ENCODE data around the gene ASCC1. TPM values are rescaled to one million over a fixed set of nuclear protein-coding genes. Genes with fewer than 3 reads are reported as not detected.
A peak's percentile ranks its signal among the peaks of the same experiment; 100 is the strongest.

Gene ASCC1
- total and polyA plus RNA-seq, 2 of the 13 experiments (the other 11 are each of a cell fraction or from before 2014, with no cell fraction given) = 21.6 to 30.1 TPM

DNA sequence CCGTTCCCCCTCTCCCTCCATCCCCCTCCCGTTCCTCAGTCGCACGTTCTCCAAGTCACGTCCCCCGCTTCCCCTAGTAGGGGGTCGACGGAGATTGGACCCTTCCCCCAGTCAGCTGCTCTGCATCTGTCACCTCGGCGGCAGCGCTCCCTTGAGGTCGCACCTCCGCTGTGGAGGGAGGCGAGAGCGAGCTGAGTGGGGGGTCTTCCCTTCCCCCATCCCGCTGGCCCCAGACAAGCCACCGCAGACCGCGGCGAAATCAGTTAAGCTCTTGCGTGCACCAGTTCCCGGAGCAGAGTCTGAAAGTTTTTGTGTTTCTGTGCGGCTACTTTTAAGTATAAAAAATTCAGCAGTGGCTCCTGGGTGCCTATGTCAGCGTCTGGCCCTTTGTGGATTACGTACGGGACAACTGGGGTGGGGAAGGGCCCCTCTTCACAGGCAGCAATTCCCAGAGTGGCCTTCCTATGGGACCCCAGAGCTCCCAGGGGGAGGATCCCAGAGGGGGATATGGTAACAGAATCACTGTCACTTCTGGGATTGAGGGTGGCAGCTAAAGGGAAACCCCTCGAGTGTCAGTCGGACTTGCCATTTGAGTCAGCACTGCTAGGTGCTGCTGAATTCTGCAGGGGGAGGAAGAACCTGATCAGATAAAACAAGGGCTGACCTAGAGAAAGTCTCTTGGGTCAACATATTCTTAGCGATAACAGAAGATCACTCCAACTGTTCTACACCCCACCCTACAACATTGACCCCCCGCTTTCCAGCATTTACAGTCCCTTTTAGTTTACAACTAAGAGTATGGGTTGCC is 45.1 kb upstream of the ASCC1 start (continued):
- peak; percentile 47; the same call in 1 of the 2 replicates for TF ChIP-seq ZBTB2 (CRISPR knock-in tag; IDR thresholded peaks at IDR 0.05; ENCODE audit: low read depth)
- TF ChIP-seq KAT8 (CRISPR knock-in tag; IDR thresholded peaks at IDR 0.05) = peak; percentile 7; the same call in 1 of the 2 replicates
- TF ChIP-seq MATR3 (CRISPR knock-in tag; IDR thresholded peaks at IDR 0.05) = no peak
- TF ChIP-seq KLF9 (CRISPR knock-in tag; IDR thresholded peaks at IDR 0.05; ENCODE audit: low read depth) = no peak
- TF ChIP-seq THAP11 (CRISPR knock-in tag; IDR thresholded peaks at IDR 0.05) = no peak
- TF ChIP-seq, protein P1, sequence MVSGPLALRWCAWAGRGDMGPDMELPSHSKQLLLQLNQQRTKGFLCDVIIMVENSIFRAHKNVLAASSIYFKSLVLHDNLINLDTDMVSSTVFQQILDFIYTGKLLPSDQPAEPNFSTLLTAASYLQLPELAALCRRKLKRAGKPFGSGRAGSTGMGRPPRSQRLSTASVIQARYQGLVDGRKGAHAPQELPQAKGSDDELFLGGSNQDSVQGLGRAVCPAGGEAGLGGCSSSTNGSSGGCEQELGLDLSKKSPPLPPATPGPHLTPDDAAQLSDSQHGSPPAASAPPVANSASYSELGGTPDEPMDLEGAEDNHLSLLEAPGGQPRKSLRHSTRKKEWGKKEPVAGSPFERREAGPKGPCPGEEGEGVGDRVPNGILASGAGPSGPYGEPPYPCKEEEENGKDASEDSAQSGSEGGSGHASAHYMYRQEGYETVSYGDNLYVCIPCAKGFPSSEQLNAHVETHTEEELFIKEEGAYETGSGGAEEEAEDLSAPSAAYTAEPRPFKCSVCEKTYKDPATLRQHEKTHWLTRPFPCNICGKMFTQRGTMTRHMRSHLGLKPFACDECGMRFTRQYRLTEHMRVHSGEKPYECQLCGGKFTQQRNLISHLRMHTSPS (CRISPR knock-in tag; IDR thresholded peaks at IDR 0.05; ENCODE audit: low read depth) = 0 out of 2 replicates have a peak, but pooled peaks have one; percentile 12
- TF ChIP-seq BRCA1 (CRISPR knock-in tag; IDR thresholded peaks at IDR 0.05) = 0 out of 2 replicates have a peak, but pooled peaks have one; percentile 34
- TF ChIP-seq ZNF501 (CRISPR knock-in tag; IDR thresholded peaks at IDR 0.05) = peak; percentile 48
- no peak for TF ChIP-seq ZNF234 (CRISPR knock-in tag; conservative IDR thresholded peaks at IDR 0.05)
- TF ChIP-seq SOX13 (IDR thresholded peaks at IDR 0.05) = no peak
- peak in 1 of 2 experiments; percentile 4; a peak in 1 of 4 replicates for TF ChIP-seq SOX13 (CRISPR knock-in tag; conservative IDR thresholded peaks at IDR 0.05 in 1 of 2, IDR thresholded peaks at IDR 0.05 in 1 of 2)
- TF ChIP-seq MBNL3 (CRISPR knock-in tag; conservative IDR thresholded peaks at IDR 0.05) = no peak
- TF ChIP-seq ADNP (CRISPR knock-in tag; IDR thresholded peaks at IDR 0.05) = no peak
- peak; percentile 86; the same call in 1 of the 2 replicates for TF ChIP-seq NAIF1 (CRISPR knock-in tag; IDR thresholded peaks at IDR 0.05; ENCODE audit: borderline replicate concordance)
- no peak for TF ChIP-seq SOX6 (IDR thresholded peaks at IDR 0.05)
- TF ChIP-seq SOX6 (CRISPR knock-in tag; IDR thresholded peaks at IDR 0.05) = no peak
- TF ChIP-seq, protein P2, sequence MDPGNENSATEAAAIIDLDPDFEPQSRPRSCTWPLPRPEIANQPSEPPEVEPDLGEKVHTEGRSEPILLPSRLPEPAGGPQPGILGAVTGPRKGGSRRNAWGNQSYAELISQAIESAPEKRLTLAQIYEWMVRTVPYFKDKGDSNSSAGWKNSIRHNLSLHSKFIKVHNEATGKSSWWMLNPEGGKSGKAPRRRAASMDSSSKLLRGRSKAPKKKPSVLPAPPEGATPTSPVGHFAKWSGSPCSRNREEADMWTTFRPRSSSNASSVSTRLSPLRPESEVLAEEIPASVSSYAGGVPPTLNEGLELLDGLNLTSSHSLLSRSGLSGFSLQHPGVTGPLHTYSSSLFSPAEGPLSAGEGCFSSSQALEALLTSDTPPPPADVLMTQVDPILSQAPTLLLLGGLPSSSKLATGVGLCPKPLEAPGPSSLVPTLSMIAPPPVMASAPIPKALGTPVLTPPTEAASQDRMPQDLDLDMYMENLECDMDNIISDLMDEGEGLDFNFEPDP (CRISPR knock-in tag; conservative IDR thresholded peaks at IDR 0.05) = 0 out of 2 replicates have a peak, but pooled peaks have one; percentile 86
- TF ChIP-seq ZBTB21 (CRISPR knock-in tag; IDR thresholded peaks at IDR 0.05) = no peak
- TF ChIP-seq, protein P3, sequence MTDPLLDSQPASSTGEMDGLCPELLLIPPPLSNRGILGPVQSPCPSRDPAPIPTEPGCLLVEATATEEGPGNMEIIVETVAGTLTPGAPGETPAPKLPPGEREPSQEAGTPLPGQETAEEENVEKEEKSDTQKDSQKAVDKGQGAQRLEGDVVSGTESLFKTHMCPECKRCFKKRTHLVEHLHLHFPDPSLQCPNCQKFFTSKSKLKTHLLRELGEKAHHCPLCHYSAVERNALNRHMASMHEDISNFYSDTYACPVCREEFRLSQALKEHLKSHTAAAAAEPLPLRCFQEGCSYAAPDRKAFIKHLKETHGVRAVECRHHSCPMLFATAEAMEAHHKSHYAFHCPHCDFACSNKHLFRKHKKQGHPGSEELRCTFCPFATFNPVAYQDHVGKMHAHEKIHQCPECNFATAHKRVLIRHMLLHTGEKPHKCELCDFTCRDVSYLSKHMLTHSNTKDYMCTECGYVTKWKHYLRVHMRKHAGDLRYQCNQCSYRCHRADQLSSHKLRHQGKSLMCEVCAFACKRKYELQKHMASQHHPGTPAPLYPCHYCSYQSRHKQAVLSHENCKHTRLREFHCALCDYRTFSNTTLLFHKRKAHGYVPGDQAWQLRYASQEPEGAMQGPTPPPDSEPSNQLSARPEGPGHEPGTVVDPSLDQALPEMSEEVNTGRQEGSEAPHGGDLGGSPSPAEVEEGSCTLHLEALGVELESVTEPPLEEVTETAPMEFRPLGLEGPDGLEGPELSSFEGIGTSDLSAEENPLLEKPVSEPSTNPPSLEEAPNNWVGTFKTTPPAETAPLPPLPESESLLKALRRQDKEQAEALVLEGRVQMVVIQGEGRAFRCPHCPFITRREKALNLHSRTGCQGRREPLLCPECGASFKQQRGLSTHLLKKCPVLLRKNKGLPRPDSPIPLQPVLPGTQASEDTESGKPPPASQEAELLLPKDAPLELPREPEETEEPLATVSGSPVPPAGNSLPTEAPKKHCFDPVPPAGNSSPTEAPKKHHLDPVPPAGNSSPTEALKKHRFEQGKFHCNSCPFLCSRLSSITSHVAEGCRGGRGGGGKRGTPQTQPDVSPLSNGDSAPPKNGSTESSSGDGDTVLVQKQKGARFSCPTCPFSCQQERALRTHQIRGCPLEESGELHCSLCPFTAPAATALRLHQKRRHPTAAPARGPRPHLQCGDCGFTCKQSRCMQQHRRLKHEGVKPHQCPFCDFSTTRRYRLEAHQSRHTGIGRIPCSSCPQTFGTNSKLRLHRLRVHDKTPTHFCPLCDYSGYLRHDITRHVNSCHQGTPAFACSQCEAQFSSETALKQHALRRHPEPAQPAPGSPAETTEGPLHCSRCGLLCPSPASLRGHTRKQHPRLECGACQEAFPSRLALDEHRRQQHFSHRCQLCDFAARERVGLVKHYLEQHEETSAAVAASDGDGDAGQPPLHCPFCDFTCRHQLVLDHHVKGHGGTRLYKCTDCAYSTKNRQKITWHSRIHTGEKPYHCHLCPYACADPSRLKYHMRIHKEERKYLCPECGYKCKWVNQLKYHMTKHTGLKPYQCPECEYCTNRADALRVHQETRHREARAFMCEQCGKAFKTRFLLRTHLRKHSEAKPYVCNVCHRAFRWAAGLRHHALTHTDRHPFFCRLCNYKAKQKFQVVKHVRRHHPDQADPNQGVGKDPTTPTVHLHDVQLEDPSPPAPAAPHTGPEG (CRISPR knock-in tag; IDR thresholded peaks at IDR 0.05) = 0 out of 2 replicates have a peak, but pooled peaks have one; percentile 56
- peak; percentile 52; the same call in 1 of the 2 replicates for TF ChIP-seq BHLHE40 (IDR thresholded peaks at IDR 0.05; ENCODE audit: low read length)

All from HepG2 (cell line).